ENCODE data around the gene HYDIN.
"Not testable (repeated sequence)": the region's sequence is repeated elsewhere in the genome, so short reads cannot be mapped to it uniquely, and the experiment has no call there.

HYDIN gene

DNA sequence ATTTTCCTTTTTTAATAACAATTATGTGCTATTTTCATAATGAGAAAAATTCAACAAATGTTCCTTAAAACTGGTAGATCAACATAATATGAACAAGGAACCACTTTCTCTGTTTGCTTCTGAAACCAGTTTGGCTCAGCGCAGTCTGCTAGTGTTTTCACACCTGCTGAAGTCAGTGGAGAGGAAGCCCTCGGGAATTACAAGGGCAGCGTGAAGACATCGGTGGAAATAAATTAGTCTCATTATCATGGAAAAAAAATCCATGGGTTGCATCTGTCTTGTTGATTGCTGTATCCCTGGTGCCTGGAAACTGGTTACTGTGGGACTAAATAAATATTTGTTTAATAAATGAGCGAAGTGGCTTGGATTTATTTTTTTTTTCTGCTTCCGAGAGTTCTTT is 245.8 kb downstream of the HYDIN start:
- DNase-seq = not testable (repeated sequence)

DNA sequence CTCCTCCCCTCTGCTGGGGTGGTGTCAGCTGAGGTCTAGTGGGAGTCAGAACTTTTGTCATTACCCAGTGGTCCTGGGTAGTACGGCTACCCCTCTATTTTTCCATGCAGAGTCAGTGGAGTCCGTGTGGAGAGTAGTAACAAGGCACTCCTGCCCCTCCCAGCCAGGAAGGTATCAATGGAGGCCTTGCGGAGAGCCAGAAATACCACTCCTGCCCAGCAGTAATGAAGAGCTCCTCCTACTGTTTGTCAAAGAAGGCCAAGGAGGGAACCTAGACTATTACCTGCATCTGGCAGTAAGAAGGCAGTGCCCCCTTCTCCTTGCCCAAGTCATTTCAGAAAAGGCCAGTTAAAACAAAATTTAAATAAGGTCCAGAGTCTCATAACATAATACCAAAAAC is 262.2 kb downstream of the HYDIN start:
- not testable (repeated sequence) for DNase-seq

DNA sequence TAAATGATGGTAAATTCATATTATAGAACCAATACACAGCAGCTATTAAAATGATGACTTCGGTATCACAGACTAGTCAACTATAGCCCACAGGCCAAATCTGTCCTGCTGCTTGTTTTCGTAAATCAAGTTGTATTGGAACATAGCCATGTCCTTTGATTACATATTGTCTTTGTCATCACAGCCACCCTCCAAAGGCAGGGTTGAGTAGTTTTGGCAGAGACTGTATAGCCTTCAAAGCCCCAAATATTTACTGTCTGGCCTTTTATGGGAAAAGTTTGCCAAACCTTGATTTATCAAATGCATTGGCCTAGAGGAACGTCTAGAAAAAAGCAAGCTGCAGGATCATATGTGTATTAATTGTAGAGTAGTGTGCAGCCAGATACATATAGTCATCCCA is 270.4 kb downstream of the HYDIN start:
- DNase-seq = not testable (repeated sequence)

DNA sequence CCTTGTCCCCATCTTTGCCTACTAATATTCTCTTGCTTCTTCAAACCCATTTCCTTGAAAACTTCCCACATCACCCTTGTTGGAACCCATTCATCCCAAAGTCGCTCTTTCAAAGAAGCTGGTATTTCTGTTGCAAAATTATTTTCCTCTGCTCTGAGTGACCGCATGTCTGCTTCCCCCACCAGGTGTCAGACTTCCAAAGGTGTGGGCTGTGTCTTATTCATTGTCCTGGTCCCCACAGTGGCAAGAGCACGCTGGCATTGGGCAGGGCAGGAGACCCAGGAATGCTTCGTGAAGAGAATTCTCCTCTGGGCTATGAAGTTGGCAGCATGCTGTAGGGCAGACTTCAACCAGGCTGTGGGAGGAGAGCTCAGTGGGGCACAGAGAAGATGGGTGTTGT is 275.6 kb downstream of the HYDIN start:
- not testable (repeated sequence) for DNase-seq

DNA sequence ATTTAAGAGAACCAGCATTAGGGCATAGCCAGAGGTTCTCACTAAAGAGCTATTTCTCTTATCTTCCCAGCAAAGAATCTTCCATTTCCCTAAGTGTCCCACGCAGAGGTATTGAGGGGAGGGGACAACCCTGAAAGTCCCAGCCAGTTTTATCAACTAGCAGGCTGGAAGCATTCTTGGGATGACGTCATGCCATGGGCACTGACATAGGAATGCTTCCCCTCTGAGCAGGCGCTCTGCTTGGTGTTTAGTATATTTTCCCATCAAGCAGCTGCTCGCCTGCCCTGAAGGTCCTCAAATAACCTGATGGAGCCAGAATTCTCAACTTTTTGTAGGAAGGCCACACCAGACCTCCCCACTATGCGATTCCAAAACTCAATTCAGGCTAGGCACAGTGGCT is 276.7 kb downstream of the HYDIN start:
- not testable (repeated sequence) for DNase-seq

GRCh38 chr16:70943551-70943950 is 287.0 kb downstream of the HYDIN start:
- DNase-seq = not testable (repeated sequence)

- not testable (repeated sequence) for DNase-seq
Observed at GRCh38 chr16:70939690-70940359, 290.7 kb downstream of the HYDIN start.

- not testable (repeated sequence) for DNase-seq
Observed at GRCh38 chr16:70936781-70937525, 293.6 kb downstream of the HYDIN start.

DNA sequence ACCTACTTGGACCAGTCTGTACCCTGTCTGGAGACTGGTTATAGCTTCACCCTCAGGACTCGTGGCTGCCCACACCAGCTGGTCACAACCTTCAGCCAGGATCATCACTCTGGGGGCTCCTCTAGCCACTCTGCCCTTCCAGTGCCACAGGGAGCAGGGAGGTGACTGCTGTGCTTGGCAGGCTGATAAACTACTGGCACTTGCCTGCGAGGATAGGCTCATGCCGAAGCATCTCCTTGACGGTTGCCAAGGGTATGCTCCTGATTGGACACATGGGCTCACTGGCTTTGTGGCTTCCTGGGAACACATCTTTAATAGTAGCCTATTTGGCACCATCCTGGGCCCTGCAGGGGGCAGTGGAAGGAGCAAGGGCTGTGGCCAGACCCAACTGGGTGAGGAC is 295.2 kb downstream of the HYDIN start:
- DNase-seq = not testable (repeated sequence)

DNA sequence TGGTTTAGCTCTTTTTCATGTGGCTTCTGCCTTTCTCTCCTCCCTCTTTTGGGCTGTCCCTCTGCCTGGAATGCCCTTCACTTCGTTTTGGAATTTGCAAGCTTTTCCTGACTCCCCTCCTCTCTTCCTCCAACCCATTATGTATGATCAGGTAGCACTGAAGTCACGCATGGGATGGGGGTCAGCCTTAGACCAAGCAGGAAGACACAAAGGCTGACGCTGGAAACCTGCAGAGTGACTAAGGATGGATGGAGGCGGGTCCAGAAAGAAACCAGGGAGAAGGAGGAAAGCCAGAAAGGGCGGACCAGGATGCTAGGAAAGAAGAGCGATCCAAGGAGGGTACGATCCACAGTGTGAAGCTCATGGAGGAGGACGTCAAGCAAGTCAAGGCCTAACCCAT is 296.8 kb downstream of the HYDIN start:
- not testable (repeated sequence) for DNase-seq

- not testable (repeated sequence) for DNase-seq
Observed at GRCh38 chr16:70930757-70931156, 299.8 kb downstream of the HYDIN start.

DNA sequence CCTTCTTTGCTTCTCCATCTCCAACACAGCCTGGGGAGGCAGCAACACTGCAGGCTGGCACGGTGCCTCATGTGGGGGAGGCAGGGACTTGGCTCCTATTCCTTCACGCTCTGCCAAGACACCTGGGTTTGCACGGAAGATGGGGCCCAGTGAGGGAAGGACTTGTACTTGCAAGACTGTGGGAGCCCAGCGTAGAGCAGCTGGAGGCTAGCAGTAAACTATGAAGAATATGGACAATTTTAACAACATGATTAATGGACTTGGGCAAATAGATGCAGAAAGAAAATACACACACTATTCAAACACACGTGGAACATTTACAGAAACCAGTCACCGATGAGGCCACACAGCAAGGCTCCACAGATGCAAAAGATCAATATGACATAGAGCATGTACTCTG is 308.4 kb downstream of the HYDIN start:
- not testable (repeated sequence) for DNase-seq

GRCh38 chr16:70920661-70921060 is 309.9 kb downstream of the HYDIN start:
- not testable (repeated sequence) for DNase-seq

GRCh38 chr16:70888208-70888607 is 342.3 kb downstream of the HYDIN start:
- DNase-seq = not testable (repeated sequence)

GRCh38 chr16:70884652-70885051 is 345.9 kb downstream of the HYDIN start:
- DNase-seq = not testable (repeated sequence)

- not testable (repeated sequence) for DNase-seq
Observed at GRCh38 chr16:70882311-70882710, 348.2 kb downstream of the HYDIN start.

DNA sequence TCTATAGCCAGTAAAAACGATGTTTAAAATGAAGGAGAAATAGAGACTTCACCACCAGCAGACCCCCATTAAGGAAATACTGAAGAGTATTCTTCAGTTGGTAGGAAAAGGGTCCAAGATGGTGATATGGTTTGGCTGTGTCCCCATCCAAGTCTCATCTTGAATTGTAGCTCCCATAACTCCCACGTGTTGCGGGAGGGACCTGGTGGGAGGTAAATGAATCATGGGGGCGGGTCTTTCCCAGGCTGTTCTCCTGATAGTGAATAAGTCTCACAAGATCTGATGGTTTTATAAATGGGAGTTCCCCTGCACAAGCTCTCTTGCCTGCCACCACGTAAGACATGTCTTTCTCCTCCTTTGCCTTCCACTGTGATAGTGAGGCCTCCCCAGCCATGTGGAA is 352.6 kb downstream of the HYDIN start:
- DNase-seq = not testable (repeated sequence)

- DNase-seq = not testable (repeated sequence)
Observed at GRCh38 chr16:70876442-70876841, 354.1 kb downstream of the HYDIN start.

GRCh38 chr16:70864698-70865097 is 365.8 kb downstream of the HYDIN start:
- DNase-seq = not testable (repeated sequence)

DNA sequence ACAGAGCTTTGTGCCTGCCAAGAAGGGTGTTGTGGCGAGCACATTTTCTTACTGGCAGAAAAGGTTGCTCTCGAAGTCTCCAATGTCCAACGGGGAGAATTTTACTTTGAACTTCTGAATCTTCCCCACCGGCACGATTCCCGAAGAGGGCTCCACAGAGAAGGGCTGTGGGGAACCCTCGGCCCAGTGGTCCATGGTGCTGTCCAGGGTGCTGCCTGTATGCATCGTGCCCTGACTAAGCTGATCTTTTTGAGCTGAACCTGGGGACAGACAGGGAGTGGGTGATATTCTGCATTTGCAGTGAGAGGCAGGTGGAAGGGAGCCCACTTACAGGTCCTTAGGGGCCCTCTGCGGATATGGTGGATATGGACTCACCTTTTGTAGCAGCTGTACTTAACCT is 368.5 kb downstream of the HYDIN start:
- not testable (repeated sequence) for DNase-seq

- DNase-seq = not testable (repeated sequence)
Observed at GRCh38 chr16:70851299-70851698, 379.2 kb downstream of the HYDIN start.

DNA sequence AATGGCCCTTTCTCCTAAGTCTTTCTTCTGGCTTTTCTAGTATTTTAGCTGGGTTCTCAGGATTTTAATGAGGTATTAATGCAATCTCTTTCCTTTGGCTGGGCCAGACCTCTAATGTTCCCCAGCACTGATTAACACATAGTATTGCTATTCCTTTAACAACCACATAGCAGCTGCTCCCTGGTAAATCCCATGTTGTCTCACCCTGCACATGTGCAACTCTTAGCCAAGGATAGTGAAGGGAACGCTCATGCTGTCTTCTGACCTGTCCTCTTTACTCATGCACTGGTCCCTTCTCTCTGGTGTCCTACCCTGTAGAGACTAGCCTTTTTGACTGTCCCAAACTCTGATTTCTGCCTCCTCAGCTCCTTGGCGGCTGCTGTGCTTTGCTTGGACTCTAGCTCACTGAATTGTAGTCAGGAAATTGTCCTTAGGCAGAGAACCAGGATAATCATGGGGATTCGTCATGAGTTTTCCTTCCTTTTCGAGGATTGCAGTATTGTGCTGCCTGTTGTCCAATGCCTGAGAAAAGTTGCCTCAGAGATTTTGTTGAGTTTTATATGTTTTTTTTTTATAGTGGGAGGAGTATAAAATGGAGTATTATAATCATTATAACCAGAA is 406.9 kb downstream of the HYDIN start:
- not testable (repeated sequence) for DNase-seq

GRCh38 chr16:70822734-70823133 is 407.8 kb downstream of the HYDIN start:
- DNase-seq = not testable (repeated sequence)

DNA sequence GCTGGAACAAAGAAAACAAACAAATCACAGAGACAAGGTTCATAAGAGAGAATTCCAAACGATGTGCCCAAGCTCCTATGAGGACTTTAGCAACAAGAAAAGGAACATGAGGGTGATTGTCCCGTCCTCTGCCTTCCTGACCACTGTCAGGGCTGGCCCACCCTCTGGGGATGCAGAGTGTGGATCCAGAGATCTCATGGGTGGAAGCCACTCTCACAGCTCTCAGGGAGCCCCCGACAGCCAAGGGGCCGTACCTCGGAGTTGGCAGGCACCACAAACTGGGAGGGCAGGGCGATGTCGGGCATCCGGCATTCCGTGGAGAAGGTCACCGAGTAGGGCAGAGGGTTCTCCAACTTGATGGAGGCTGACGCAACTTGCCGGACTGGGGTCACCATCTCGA is 412.4 kb downstream of the HYDIN start:
- DNase-seq = not testable (repeated sequence)
